Upper lobe of left lung (tissue), 6 donors: Measurements from ENCODE around the gene GRIA1. TPM values are rescaled to one million over a fixed set of nuclear protein-coding genes. Genes with fewer than 3 reads are reported as not detected.
A peak's percentile ranks its signal among the peaks of the same experiment; 100 is the strongest.

ENCODE experiments used
- ATAC-seq, 2 donors: fragments of 200-7000 bp; cut with Tn5 transposase; one replicate each; pipeline ENCODE4 v1.9.1; 2022; ENCODE audit warnings: mild to moderate bottlenecking in 2 of 2, moderate library complexity in 2 of 2; ENCODE audit not compliant: low FRiP score in 2 of 2
- DNase-seq, 2 donors: peaks; one replicate each; pipeline ENCODE4 v3.0.0-alpha.2; 2019 to 2020
- H3K27ac ChIP-seq, 4 donors: fragments of 200-600 bp; sonication (generic); one replicate each; pipeline ENCODE4 v1.5.1; 2016 to 2019
- H3K27me3 ChIP-seq, 4 donors: fragments of 200-600 bp; sonication (generic); one replicate each; pipeline ENCODE4 v1.5.1; 2017 to 2019
- H3K36me3 ChIP-seq, 4 donors: fragments of 200-600 bp; sonication (generic); one replicate each; pipeline ENCODE4 v1.5.1; 2016 to 2019
- H3K4me1 ChIP-seq, 4 donors: fragments of 200-600 bp; sonication (generic); one replicate each; pipeline ENCODE4 v1.5.1; 2018 to 2019
- H3K4me3 ChIP-seq, 4 donors: fragments of 200-600 bp; sonication (generic); one replicate each; pipeline ENCODE4 v1.5.1; 2017 to 2019; ENCODE audit warnings: mild to moderate bottlenecking in 2 of 4, moderate library complexity in 1 of 4
- H3K9me3 ChIP-seq, 4 donors: fragments of 200-600 bp; sonication (generic); one replicate each; pipeline ENCODE4 v1.5.1; 2018 to 2019
- CTCF ChIP-seq, 6 experiments: fragments of 450-650 bp in 4 of 6; fragments of 200-600 bp in 2 of 6; sonication (generic) in 2 of 6; IDR thresholded peaks; one replicate each; pipeline ENCODE4 v1.5.1; 2016 to 2019; ENCODE audit warnings: antibody characterized with exemption in 6 of 6
- EP300 ChIP-seq, 4 donors: sonication (generic); formaldehyde crosslinking; IDR thresholded peaks; one replicate each; pipeline ENCODE4 v1.5.1; 2017; ENCODE audit warnings: antibody characterized with exemption in 4 of 4, control low read depth in 2 of 4
- POLR2A ChIP-seq, 4 donors: fragments of 450-650 bp; IDR thresholded peaks; one replicate each; pipeline ENCODE4 v1.5.1; 2016 to 2017; ENCODE audit warnings: antibody characterized with exemption in 4 of 4, mild to moderate bottlenecking in 2 of 4
- POLR2AphosphoS5 ChIP-seq, 2 donors: sonication (generic); formaldehyde crosslinking; IDR thresholded peaks; one replicate each; pipeline ENCODE4 v1.5.1; 2017; ENCODE audit warnings: antibody characterized with exemption in 2 of 2
- WGBS, 2 donors: methylation state at CpG; one replicate each; pipeline ENCODE4 v1.1.5; 2017 to 2018; 5-methylcytosine and 5-hydroxymethylcytosine counted together
- total RNA-seq, 6 donors: library from RNA; depleted of rRNA in 4 of 6; stranded (reverse); fragments of >200 nt in 4 of 6; gene quantifications; one replicate each; pipeline versions ENCODE4 v1.1.0 to v1.2.1, GENCODE V29; 2016 to 2021
- donor health status: DM: no; HTN: no; CAD: no; lungs with moderate emphysema.
- donor health status: DM: no; HTN: yes; CAD: no; lungs with severe emphysema.

The GRIA1 gene
- total RNA-seq, 6 donors from 2014 or later, result 4.3 to 17.8 (median 9.3) TPM

DNA sequence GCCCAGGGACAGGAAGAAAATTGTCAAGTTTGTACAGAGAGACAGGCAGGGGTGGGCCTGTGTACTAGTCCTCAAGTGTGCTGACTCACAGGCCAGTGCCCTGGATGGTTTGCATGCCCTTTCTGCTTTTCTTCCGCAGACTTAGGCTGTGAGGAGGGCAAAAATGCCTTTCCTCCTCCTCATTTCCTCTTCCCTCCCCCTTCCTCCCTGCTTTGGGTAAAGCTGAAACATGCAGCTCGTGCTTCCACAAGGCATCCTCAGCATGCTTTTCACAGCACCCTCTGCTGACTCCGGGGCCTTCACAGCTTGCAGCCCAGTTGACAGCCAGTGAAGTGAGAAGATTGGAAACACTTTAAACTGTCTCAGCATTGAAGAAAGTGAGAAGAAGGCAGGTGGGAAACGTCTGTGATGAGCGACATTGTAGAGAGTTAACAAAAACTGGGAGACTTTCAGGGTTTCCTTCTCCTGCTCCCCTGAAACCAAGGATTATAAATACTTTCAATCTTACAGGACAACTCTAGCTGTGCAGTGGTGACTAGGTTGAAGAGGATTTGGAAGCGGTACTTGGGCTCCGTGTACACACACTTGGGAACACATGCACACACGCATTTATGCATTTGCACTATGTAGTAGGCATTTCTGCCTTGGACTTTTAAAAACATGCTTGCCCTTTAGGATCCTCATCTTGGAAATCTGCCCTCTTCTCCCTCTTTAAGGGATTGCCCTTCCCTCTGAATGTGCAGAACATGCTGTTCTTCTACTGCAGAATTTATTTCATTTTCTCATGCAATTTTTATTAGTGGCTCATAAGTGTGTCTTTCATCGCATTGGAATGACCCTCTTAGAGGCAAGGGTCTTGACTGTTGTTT, 138.8 kb downstream of the GRIA1 start:
- Histone ChIP-seq H3K4me1 (peaks cover 0 to 27% (median 18%) of the 10 kb centered on the region in 4 donors), H3K36me3 (no peaks in the 10 kb centered on the region), H3K27me3 (no peaks in the 10 kb centered on the region), H3K27ac (peak overlapping the region in 3 of 4 donors; percentile 25 to 46 (median 36)), H3K9me3 (no peaks in the 10 kb centered on the region), H3K4me3 (no peak overlapping the region)
- peak; percentile 43 to 66 for TF ChIP-seq POLR2AphosphoS5 (IDR thresholded peaks at IDR 0.05)
- TF ChIP-seq EP300 (IDR thresholded peaks at IDR 0.05), result peak in 1 of 4 donors; percentile 49
- no peak for TF ChIP-seq POLR2A (IDR thresholded peaks at IDR 0.05)
- peak; percentile 59 to 76 for ATAC-seq
- 42 to 55% methylated on average over 9 of the region's 9 CpGs for WGBS, 2 donors
- peak in 1 of 2 donors; percentile 81 for DNase-seq

DNA sequence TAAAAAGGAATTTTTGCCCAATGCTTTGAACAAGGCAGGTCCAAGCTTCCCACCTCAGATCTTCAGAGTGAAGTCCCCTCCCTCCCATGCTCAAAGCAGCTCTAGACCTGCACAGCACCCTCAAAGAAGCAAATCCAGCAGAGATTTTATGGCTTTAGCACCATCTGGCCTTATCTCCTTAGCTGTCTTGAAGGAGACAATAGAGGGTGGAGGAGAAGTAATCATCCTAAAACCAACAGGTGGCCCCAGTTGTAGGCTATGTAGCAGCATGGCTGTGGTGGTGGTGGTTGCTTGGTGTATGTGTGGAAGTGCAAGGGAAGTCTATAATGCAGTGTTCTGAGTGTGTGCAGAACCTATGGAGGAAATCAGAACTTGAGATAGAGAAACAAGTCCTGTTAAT, 140.1 kb downstream of the GRIA1 start:
- Histone ChIP-seq H3K4me1 (peaks cover 0 to 27% (median 18%) of the 10 kb centered on the region in 4 donors), H3K27ac (no peak overlapping the region), H3K9me3 (no peaks in the 10 kb centered on the region), H3K36me3 (no peaks in the 10 kb centered on the region), H3K4me3 (no peak overlapping the region), H3K27me3 (no peaks in the 10 kb centered on the region)
- DNase-seq (no peak), ATAC-seq (no peak)
- no peak for TF ChIP-seq POLR2A (IDR thresholded peaks at IDR 0.05)
- no peak for TF ChIP-seq CTCF (IDR thresholded peaks at IDR 0.05)
- no peak for TF ChIP-seq POLR2AphosphoS5 (IDR thresholded peaks at IDR 0.05)
- no peak for TF ChIP-seq EP300 (IDR thresholded peaks at IDR 0.05)

GRCh38 chr5:153632748-153633290, 142.3 kb downstream of the GRIA1 start:
- Histone ChIP-seq H3K4me3 (no peak overlapping the region), H3K27me3 (no peaks in the 10 kb centered on the region), H3K4me1 (peaks cover 0 to 27% (median 18%) of the 10 kb centered on the region in 4 donors), H3K27ac (no peak overlapping the region), H3K9me3 (no peaks in the 10 kb centered on the region), H3K36me3 (no peaks in the 10 kb centered on the region)
- TF ChIP-seq CTCF (IDR thresholded peaks at IDR 0.05) (no peak), POLR2AphosphoS5 (IDR thresholded peaks at IDR 0.05) (no peak), POLR2A (IDR thresholded peaks at IDR 0.05) (no peak), EP300 (IDR thresholded peaks at IDR 0.05) (no peak)
- no peak for DNase-seq
- ATAC-seq, result no peak

DNA sequence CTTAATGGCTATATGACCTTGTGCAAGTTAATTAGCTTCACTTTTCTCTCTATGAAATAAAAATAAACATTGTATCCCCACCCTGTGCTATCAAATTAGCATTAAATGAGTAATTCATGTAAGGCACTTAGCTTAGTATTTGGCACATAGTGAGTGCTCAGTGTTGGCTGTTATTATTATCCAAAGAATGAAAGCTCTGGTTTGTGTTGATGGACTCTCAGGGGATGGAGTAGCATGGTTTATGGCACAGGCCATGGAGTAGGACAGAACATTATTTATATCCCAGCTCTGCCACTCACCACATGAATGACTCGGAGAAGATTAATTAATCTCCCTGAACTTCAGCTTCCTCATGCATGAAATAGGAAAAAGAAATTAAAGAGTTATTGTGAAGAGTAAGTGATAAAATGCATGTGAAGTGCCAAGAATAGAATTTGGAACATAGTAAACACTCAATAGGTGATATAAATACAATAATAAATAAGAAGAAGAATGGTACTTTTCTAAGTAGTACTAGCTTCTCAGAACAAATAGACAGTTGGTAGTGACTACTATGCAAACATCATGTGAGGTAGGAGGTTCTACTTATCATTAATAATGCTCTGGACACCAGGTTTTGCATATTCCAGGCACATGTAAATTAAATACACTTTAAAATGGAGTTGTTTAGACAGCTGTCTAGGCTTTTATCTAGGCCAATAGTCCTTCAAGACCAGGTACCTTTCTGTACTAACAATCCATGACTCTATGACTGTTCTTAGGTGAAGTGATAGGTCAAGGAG, 146.4 kb downstream of the GRIA1 start:
- WGBS, 2 donors, result 43 to 62% methylated on average over 1 of the region's 1 CpG
- ATAC-seq (no peak), DNase-seq (no peak)
- H3K27ac ChIP-seq, result no peak overlapping the region
- H3K36me3 ChIP-seq, result no peaks in the 10 kb centered on the region
- no peaks in the 10 kb centered on the region for H3K4me1 ChIP-seq
- H3K9me3 ChIP-seq, result no peaks in the 10 kb centered on the region
- H3K4me3 ChIP-seq, result no peak overlapping the region
- TF ChIP-seq POLR2A (IDR thresholded peaks at IDR 0.05), result no peak
- no peaks in the 10 kb centered on the region for H3K27me3 ChIP-seq

DNA sequence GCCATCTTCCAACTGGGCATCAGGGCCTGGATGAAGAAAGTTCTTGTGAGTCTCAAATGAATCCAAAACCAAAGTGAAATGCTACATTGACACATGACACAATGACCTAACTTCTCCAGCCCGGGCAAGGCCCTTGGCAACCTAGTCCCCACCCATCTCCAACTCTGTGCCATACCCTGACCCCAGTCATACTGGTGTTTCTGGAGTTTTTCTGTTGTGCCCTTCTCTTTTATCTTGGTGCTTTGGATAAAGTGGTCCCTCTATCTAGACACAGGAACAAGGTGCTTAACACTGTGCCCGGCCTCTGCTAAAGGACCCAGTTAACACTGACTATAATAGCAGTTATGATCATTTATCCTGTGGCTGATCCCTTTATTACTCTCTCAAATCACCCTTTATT, 149.8 kb downstream of the GRIA1 start:
- Histone ChIP-seq H3K9me3 (no peaks in the 10 kb centered on the region), H3K36me3 (no peaks in the 10 kb centered on the region), H3K4me1 (no peaks in the 10 kb centered on the region), H3K4me3 (no peak overlapping the region), H3K27ac (no peak overlapping the region), H3K27me3 (no peaks in the 10 kb centered on the region)
- TF ChIP-seq CTCF (IDR thresholded peaks at IDR 0.05), result no peak
- 81 to 83% methylated on average over 2 of the region's 2 CpGs for WGBS, 2 donors
- ATAC-seq (no peak), DNase-seq (no peak)
